Motor neuron (in vitro differentiated cells): Measurements from ENCODE around the gene FATE1. TPM values are rescaled to one million over a fixed set of nuclear protein-coding genes. Genes with fewer than 3 reads are reported as not detected.

Experiments
- ATAC-seq, 8 experiments: fragments of 200-7000 bp; cut with Tn5 transposase; replicated peaks in 6 of 8; 2 replicates each; pipeline ENCODE4 v1.8.0; 2021; ENCODE audit warnings: mild to moderate bottlenecking in 8 of 8, moderate library complexity in 8 of 8
- H3K27ac ChIP-seq, 2 donors: fragments of 250-450 bp; sonication (Bioruptor Pico); 2 replicates each; pipeline ENCODE4 v1.9.0; 2021; ENCODE audit warnings: antibody characterized with exemption in 2 of 2, mild to moderate bottlenecking in 2 of 2, moderate library complexity in 1 of 2
- H3K4me1 ChIP-seq, 2 donors: fragments of 250-450 bp; sonication (Bioruptor Pico); replicated peaks in 1 of 2; 2 replicates each; pipeline ENCODE4 v1.6.1; 2021; ENCODE audit warnings: antibody characterized with exemption in 2 of 2, mild to moderate bottlenecking in 2 of 2, moderate library complexity in 1 of 2
- H3K4me3 ChIP-seq, 5 donors: fragments of 250-450 bp; sonication (Bioruptor Pico); 2 replicates each; pipeline ENCODE4 v1.9.0; 2021; ENCODE audit warnings: antibody characterized with exemption in 5 of 5, mild to moderate bottlenecking in 5 of 5, moderate library complexity in 4 of 5
- WGBS, 10 experiments: fragments of 450-650 bp; shearing (Covaris generic); methylation state at CpG; one replicate each; pipeline ENCODE4 v1.0.0; 2022; 5-methylcytosine and 5-hydroxymethylcytosine counted together
- in situ Hi-C, 9 experiments: fragments of 400-800 bp; cut with MboI; loops; one replicate each; pipeline ENCODE4 v1.15.0; 2021; ENCODE audit warnings: low sequenced_read_pairs in 9 of 9, low pct_unique_long_range_greater_than_20kb in 2 of 9; ENCODE audit not compliant: unreplicated experiment in 9 of 9
- total RNA-seq, 8 experiments: library from RNA; unstranded; fragments of 300-600 nt; gene quantifications; 2 replicates each; pipeline versions ENCODE4 v1.2.3 to v1.2.4, GENCODE V29; 2022

FATE1 gene
- total RNA-seq, 8 experiments from 2014 or later = 0.70 to 8.8 (median 1.1) TPM; not detected in 5

DNA sequence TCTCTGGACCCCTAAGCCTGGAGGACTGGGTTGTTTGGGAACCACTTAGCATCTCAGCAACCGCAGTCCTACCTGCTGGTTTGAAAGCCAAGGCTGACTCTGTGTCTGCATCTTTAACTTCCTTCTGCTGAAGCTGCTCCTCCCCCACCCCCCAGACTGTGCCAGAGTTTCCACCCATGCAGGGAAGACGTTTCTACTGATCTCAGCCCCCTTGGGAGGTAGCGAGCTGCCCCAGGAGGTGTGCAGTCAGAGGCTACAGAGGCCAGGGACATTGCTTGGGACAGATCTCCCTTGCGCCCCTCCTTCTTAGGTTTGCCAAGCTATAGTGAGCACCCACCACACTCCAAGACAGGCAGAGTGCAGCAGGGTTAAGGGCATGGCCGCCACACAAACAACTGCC is 4.7 kb upstream of the FATE1 start:
- no peaks in the 10 kb centered on the region for H3K4me1 ChIP-seq
- WGBS, 10 experiments = 20 to 80% methylated on average over 1 of the region's 5 CpGs; no CpG with 5 or more reads in 8 of the 10 experiments
- no peak for ATAC-seq
- in situ Hi-C loops = no loop called here
- no peak overlapping the region for H3K4me3 ChIP-seq
- H3K27ac ChIP-seq = no peak overlapping the region

DNA sequence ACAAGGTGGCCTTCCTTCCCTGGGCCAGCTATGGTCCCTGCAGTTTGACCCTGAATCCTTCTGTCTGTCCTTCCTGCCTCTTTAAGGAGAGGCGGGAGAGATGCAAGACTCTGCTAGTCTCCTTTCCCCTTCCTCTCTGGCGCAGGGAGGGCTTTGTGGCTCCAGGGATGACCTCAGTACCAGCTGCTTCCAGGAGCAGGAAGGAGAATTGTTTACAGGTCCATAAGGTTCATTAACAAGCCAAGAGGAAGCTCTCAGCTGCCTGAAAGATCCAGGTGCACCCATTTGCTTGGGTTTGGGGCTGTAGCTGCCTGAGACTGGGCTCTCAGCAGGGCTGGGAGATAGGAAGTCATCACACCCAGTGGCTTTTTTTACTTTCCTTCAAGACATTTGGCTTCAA is 4.0 kb upstream of the FATE1 start:
- no peak overlapping the region for H3K4me3 ChIP-seq
- no peak overlapping the region for H3K27ac ChIP-seq
- in situ Hi-C loops = no loop called here
- 17% methylated on average over 2 of the region's 2 CpGs; no CpG with 5 or more reads in 9 of the 10 experiments for WGBS, 10 experiments
- ATAC-seq = peak in 3 of 8 experiments; percentile 18 to 32 (median 31)
- no peaks in the 10 kb centered on the region for H3K4me1 ChIP-seq

DNA sequence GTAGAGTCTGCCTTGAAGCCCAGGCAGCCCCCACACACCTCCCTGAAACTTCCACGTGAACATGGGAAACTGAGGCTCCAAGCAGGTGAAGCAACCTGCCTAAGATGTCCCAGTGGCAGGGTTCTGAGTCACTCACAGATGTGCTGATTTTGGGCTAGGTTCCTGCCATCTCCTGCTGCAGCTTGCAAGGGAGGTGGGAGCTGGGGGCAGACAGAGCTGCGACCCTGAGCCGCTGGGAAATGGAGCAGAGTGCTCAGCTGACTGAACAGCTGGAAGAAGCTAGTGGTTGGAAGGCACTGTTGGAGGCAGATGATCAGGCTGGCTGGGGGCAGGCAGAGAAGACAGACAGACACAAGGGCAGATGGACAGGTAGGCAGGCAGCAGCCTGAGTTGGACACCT is 3.6 kb upstream of the FATE1 start:
- in situ Hi-C loops = no loop called here
- Histone ChIP-seq H3K4me1 (no peaks in the 10 kb centered on the region), H3K4me3 (no peak overlapping the region), H3K27ac (no peak overlapping the region)
- WGBS, 10 experiments = 40% methylated on average over 1 of the region's 3 CpGs; no CpG with 5 or more reads in 8 of the 10 experiments
- ATAC-seq = no peak

DNA sequence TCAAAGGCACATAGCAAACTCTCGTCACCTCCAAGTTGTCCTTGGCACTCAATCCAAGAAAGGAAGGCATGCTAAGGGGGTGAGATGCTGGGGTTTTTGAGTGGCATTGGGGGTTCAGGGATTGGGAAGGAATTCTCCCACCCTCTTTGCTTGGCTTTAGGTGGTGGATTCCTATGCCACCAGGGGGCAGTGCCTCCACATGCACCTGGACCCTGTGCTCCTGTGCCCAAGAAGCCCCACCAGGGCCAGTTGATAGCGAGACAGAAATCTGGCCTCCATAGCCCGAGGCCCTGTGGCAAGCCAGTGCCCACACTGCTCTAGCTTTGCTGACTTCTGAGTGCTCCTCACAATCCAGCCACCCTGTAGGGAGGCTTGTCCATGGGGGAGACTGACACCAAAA is 2.0 kb upstream of the FATE1 start:
- in situ Hi-C loops = no loop called here
- H3K4me1 ChIP-seq = no peaks in the 10 kb centered on the region
- no peak overlapping the region for H3K27ac ChIP-seq
- ATAC-seq = peak in 3 of 8 experiments; percentile 51 to 82 (median 62)
- 20 to 33% methylated on average over 1 of the region's 3 CpGs; no CpG with 5 or more reads in 8 of the 10 experiments for WGBS, 10 experiments
- no peak overlapping the region for H3K4me3 ChIP-seq

DNA sequence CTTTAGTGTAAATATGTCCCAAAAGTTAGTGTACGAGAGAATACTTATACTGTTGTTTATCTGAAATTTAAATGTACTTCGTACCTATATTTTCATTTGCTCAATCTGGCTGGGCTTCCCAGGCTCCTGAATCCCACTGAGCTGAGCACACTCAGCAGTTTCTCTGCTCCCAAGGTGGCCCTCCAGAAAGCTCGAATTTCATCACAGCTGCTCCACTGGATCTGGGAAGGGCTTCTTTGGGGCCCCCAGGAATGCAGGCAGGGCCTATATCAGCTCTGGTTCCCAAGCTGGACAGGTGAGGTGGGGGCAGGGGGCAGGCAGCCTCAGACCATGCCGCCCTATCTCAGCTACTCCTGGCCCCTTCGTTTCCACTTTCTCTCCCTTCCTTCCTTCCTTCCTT is 1.5 kb upstream of the FATE1 start:
- H3K4me3 ChIP-seq = no peak overlapping the region
- no peak overlapping the region for H3K27ac ChIP-seq
- 20 to 48% methylated on average over 1 to 2 of the region's 5 CpGs; no CpG with 5 or more reads in 8 of the 10 experiments for WGBS, 10 experiments
- peak in 1 of 8 experiments; percentile 43 for ATAC-seq
- in situ Hi-C loops = no loop called here
- no peaks in the 10 kb centered on the region for H3K4me1 ChIP-seq

DNA sequence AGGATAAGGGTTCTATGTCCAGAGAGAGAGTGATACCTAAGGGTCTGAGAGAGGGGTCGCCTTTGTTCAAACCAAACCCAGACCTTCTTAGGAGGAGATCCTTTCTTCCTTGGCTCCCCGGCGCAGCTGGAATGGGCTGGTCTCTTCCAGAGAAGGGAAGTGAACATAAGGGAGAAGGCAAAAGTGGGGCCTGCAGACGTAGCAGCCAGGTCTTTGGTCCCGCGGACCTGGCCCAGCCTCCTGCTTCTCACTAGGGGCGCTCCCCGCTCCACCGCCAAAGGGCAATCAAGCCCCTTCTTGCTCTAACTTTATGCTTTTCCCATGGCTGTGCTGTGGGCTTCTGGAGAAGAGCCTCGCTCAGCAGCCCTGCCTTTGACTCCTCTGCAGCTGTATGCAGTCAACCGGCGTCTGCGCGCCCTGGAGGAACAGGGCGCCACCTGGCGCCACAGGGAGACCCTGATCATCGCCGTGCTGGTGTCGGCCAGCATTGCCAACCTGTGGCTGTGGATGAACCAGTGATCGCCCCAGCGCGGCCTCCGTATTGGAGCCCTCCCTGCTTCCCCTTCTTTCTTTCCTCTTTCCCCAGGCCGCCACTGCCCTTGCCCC is 6.5 kb downstream of the FATE1 start:
- Histone ChIP-seq H3K4me3 (no peak overlapping the region), H3K4me1 (no peaks in the 10 kb centered on the region), H3K27ac (no peak overlapping the region)
- peak in 6 of 8 experiments; percentile 52 to 90 (median 62) for ATAC-seq
- WGBS, 10 experiments = 80 to 100% (median 80%) methylated on average over 1 to 2 of the region's 24 CpGs; no CpG with 5 or more reads in 7 of the 10 experiments
- in situ Hi-C loops = no loop called here

DNA sequence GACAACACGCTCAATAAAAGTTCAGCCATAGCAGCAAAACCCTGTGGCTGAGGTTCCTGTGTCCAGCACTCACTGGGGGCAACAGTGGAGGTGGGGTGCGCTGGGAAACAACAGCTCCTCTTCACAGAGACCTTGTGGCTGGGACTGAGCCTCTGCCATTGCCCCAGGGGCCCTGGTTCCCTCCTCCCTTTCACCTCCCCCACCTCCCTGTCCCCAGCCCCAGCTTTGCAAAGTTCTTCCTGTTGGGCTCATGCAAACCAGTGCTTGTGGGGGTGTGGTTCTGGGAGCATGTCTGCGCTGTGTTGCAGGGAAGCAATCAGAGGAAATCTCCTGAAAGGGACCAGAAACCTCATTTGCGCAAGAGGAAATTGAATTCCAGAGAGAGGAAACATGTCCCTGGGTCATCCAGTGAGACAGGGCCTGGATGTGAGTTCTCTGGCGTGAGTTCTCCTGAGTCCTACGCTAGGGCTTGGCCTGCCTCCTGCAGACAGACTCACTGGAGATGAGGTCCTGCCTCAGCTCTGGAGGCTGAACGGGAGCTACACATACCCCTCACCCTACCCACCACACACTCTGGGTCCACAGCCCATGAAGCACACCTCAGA is 7.4 kb downstream of the FATE1 start:
- 33 to 82% methylated on average over 1 to 2 of the region's 7 CpGs; no CpG with 5 or more reads in 8 of the 10 experiments for WGBS, 10 experiments
- Histone ChIP-seq H3K4me3 (no peak overlapping the region), H3K4me1 (no peaks in the 10 kb centered on the region), H3K27ac (no peak overlapping the region)
- in situ Hi-C loops = no loop called here
- ATAC-seq = peak in 1 of 8 experiments; percentile 49

DNA sequence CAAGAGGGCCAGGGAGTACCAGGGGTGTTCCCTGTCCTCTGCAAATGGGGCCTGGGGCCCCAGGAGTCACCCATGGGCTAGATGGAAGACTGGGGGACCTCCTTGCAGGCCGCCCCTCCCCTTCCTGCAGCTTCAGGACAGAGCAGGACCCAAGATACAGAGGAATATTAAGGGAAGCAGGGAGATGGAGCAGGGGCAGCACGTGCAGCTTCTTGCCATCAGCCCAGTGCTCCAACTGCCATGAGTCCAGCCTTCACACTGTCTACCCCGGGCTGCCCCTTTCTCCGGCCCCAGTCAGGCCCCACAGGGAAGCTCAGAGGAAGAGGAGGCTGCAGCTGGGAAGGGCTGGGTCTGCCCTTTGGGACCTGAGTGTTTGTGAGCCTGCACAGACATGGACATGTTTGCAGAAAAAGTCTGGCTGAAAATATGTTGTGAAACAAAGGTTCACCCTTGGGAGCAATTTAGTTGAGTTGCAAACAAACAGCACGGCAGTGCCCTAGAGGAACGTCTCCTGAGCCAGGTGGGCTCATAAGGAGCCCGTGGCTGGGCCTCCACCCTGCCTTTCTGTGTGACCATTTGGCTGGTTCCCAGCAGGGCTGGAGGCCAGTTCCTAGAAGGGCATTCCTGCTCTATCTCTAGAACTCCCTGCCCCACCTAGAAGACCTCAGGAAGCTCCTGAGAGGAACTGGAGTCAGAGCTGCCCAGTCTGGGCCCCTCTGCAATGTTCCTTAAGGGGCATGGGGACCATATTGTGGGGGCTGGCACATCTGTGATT is 8.9 kb downstream of the FATE1 start:
- WGBS, 10 experiments = 10 to 100% (median 46%) methylated on average over 1 to 3 of the region's 7 CpGs; no CpG with 5 or more reads in 6 of the 10 experiments
- no peaks in the 10 kb centered on the region for H3K4me1 ChIP-seq
- no peak for ATAC-seq
- in situ Hi-C loops = loop anchor here in 2 of 9 experiments (25.0 kb wide), 1 partner anchor 913 kb away; the partner anchor contains the start of gene GABRQ (in 2 of the 2)
- H3K27ac ChIP-seq = no peak overlapping the region
- H3K4me3 ChIP-seq = no peak overlapping the region

DNA sequence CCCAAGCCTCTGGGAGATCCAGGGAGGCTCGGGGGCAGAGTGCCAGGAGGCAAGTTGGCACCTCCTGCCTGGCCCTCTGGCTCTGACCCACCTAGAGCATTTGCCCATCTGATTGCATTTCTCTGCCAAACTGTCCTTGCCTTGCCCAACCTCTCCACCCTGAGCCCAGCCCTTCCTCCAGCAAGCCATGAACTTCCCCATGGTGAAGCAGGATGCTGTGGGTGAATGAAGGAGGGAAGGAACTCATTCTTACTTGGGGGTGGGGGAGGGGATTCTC is 9.4 kb downstream of the FATE1 start:
- H3K27ac ChIP-seq = no peak overlapping the region
- no peaks in the 10 kb centered on the region for H3K4me1 ChIP-seq
- in situ Hi-C loops = loop anchor here in 2 of 9 experiments (25.0 kb wide), 1 partner anchor 912 kb away; the partner anchor contains the start of gene GABRQ (in 2 of the 2)
- no peak overlapping the region for H3K4me3 ChIP-seq
- WGBS, 10 experiments = no CpG with 5 or more reads among the region's 1 CpG
- ATAC-seq = no peak

DNA sequence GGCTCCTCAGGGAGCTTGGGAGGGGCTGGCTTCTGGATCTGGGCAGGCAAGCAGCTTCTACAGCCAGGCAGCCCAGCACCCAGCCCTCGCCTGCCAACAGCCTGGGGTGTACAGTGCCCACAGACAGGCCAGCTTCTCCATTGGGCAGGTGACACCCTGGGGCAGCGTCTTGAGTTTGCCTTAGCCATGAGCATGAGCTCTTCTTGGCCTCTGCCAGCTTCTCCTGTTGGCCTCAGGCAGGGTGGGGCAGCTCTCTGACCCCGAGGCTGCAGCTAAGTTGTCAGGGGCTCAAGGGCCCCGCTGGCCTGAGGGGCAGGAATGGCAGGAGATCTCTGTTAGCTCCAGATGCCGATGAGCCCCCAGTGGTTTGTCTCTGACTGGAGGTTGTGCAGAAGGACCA is 10.9 kb downstream of the FATE1 start:
- WGBS, 10 experiments = 0 to 7% (median 0%) methylated on average over 1 to 2 of the region's 5 CpGs; no CpG with 5 or more reads in 7 of the 10 experiments
- Histone ChIP-seq H3K27ac (no peak overlapping the region), H3K4me1 (no peaks in the 10 kb centered on the region), H3K4me3 (no peak overlapping the region)
- in situ Hi-C loops = loop anchor here in 2 of 9 experiments (25.0 kb wide), 1 partner anchor 911 kb away; the partner anchor contains the start of gene GABRQ (in 2 of the 2)
- no peak for ATAC-seq

DNA sequence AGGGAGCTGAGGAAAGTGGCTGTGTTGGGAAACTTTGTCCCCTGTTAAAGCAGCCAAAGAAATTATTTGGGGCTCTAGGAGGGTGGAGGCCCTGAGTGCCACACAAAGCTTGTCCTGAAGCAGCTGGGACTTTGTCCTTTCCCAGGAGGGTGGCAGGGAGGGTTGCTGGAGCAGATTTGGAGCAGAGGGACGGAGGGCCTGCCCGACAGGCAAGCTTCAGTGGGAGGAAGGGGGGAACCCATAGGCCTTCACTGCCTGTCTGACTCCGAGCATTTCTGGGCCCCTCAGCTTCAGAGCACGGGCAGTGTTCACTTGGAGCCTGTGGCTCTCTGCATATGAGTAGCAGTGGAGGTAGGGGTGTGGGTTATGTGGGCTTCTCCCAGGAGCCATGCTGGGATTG is 11.5 kb downstream of the FATE1 start:
- Histone ChIP-seq H3K4me3 (no peak overlapping the region), H3K27ac (no peak overlapping the region), H3K4me1 (no peaks in the 10 kb centered on the region)
- in situ Hi-C loops = loop anchor here in 2 of 9 experiments (25.0 kb wide), 1 partner anchor 910 kb away; the partner anchor contains the start of gene GABRQ (in 2 of the 2)
- 67% methylated on average over 2 of the region's 4 CpGs; no CpG with 5 or more reads in 9 of the 10 experiments for WGBS, 10 experiments
- no peak for ATAC-seq

DNA sequence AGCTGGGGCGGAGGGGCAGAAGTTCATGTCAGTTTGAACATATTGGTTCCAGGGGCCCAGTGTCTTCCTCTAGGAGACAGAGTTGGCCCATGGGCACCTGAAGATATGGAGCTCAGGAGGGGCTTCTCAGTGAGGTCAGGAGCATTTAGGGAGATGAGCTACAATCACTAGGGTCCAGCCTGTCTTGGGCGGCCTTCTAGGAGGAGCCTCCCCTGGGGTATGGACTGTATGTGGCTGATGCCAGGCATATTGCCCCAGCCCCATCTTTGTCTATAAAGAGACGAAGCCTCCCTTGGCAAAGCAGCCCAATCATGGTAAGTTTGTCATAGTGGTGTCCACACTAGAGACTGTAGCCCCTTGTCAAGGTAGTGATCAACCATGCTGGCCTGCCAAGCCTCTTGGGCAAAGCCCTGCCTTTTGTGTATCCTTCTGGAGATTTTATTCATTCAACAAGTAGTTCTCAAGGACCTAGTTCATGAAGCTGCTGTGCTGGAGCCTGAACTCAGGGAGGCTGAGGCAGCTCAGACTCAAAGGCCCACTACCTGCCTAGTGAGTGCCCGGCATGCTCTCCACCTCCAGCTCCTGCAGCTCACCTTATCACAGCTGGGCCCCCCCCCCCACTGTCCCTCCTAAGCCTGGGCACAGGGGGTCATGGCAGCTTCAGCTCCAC is 13.4 kb downstream of the FATE1 start:
- no peak for ATAC-seq
- in situ Hi-C loops = loop anchor here in 2 of 9 experiments (25.0 kb wide), 1 partner anchor 908 kb away; the partner anchor contains the start of gene GABRQ (in 2 of the 2)
- no peak overlapping the region for H3K4me3 ChIP-seq
- H3K27ac ChIP-seq = no peak overlapping the region
- H3K4me1 ChIP-seq = no peaks in the 10 kb centered on the region
- WGBS, 10 experiments = 37 to 67% methylated on average over 1 to 2 of the region's 4 CpGs; no CpG with 5 or more reads in 8 of the 10 experiments
